Stimulated activated CD8-positive, alpha-beta memory T cell treated with anti-CD3 and anti-CD28 coated beads, Interleukin-7, amount 100 ng/mL, for 1 hour (primary cell): ENCODE data around the gene SETD3.

Experiments
- DNase-seq, 2 donors: peaks; one replicate each; pipeline ENCODE4 v3.0.0-alpha.2; 2020; ENCODE audit warnings: low read depth in 2 of 2

The SETD3 gene

GRCh38 chr14:99460793-99461192 lies 19.9 kb downstream of the SETD3 start:
- DNase-seq, result no peak

- no peak for DNase-seq
Observed at GRCh38 chr14:99459481-99460100, 21.1 kb downstream of the SETD3 start.

- DNase-seq, result no peak
Observed at GRCh38 chr14:99454246-99454645, 26.4 kb downstream of the SETD3 start.

- no peak for DNase-seq
Observed at GRCh38 chr14:99452968-99453367, 27.7 kb downstream of the SETD3 start.

GRCh38 chr14:99451234-99451633 lies 29.4 kb downstream of the SETD3 start:
- DNase-seq, result no peak

- no peak for DNase-seq
Observed at GRCh38 chr14:99450266-99450665, 30.4 kb downstream of the SETD3 start.

GRCh38 chr14:99447739-99448138 lies 32.9 kb downstream of the SETD3 start:
- DNase-seq, result no peak

- DNase-seq, result no peak
Observed at GRCh38 chr14:99445931-99446330, 34.7 kb downstream of the SETD3 start.

- no peak for DNase-seq
Observed at GRCh38 chr14:99441918-99442317, 38.7 kb downstream of the SETD3 start.

GRCh38 chr14:99441157-99441870 lies 39.3 kb downstream of the SETD3 start:
- DNase-seq, result no peak

- DNase-seq, result no peak
Observed at GRCh38 chr14:99440278-99440677, 40.4 kb downstream of the SETD3 start.

- DNase-seq, result no peak
Observed at GRCh38 chr14:99437706-99438105, 43.0 kb downstream of the SETD3 start.

- no peak for DNase-seq
Observed at GRCh38 chr14:99436247-99437180, 44.1 kb downstream of the SETD3 start.

- no peak for DNase-seq
Observed at GRCh38 chr14:99435327-99435726, 45.3 kb downstream of the SETD3 start.

- no peak for DNase-seq
Observed at GRCh38 chr14:99432485-99432884, 48.2 kb downstream of the SETD3 start.

- DNase-seq, result no peak
Observed at GRCh38 chr14:99431986-99432385, 48.7 kb downstream of the SETD3 start.

- DNase-seq, result no peak
Observed at GRCh38 chr14:99430491-99430890, 50.2 kb downstream of the SETD3 start.

GRCh38 chr14:99427632-99428300 lies 52.9 kb downstream of the SETD3 start:
- DNase-seq, result no peak

GRCh38 chr14:99426813-99427346 lies 53.8 kb downstream of the SETD3 start:
- no peak for DNase-seq

- no peak for DNase-seq
Observed at GRCh38 chr14:99426265-99426664, 54.4 kb downstream of the SETD3 start.

GRCh38 chr14:99425272-99425681 lies 55.4 kb downstream of the SETD3 start:
- no peak for DNase-seq
